SW480 (cell line): ENCODE results near the gene AUP1.

ENCODE experiments used
- DNase-seq: peaks from one replicate; pipeline ENCODE4 v3.0.0-alpha.2; 2016; ENCODE audit warnings: low spot score

The AUP1 gene

DNA sequence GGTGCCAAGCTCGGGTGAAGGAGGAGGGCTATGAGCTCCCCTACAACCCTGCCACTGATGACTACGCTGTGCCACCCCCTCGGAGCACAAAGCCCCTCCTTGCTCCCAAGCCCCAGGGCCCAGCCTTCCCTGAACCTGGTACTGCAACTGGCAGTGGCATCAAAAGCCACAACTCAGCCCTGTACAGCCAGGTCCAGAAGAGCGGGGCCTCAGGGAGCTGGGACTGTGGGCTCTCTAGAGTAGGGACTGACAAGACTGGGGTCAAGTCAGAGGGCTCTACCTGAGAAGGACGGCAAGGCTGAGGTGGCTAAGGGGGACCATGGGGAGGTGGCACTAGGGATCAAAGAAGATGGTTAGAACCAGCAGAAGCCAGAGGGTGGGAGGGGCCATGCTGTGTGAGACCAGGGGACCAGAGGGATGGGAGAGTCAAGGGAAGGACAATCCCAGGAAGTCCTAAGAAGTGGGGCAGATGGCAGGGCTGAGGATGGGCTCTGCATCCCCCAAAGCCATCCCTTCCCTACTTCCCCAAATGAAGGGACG, 27.4 kb upstream of the AUP1 start:
- no peak for DNase-seq

DNA sequence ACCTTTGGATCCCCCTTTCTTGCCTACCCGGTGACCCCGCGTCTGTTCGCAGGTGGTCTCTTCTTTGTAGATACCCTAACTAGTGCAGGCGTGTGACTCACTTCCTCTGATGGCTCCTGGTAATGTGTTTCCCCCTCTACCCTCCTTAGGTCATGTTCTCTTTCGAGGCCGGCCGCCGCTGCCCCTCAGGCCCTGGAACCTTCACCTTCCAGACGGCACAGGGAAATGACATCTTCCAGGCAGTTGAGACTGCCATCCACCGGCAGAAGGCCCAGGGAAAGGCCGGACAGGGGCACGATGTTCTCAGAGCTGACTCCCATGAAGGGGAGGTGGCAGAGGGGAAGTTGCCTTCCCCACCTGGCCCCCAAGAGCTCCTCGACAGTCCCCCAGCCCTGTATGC, 26.7 kb upstream of the AUP1 start:
- DNase-seq = no peak

DNA sequence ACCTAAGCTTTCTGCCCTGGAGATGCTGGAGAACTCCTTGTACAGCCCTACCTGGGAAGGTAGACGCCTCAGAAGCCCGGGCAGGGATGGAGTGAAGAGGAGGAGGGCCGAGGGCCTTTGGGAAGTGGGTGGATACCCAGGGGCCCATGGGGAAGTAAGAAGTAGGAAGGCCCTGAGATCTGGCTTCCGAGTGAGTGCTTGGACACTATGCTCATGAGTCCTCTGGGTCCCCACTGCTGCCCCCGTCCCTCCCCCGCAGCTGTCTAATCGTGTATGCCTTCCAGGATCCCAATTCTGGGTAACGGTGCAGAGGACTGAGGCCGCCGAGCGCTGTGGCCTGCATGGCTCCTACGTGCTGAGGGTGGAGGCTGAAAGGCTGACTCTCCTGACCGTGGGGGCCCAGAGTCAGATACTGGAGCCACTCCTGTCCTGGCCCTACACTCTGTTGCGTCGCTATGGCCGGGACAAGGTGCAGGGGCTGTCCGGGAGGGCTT, 26.2 kb upstream of the AUP1 start:
- no peak for DNase-seq

DNA sequence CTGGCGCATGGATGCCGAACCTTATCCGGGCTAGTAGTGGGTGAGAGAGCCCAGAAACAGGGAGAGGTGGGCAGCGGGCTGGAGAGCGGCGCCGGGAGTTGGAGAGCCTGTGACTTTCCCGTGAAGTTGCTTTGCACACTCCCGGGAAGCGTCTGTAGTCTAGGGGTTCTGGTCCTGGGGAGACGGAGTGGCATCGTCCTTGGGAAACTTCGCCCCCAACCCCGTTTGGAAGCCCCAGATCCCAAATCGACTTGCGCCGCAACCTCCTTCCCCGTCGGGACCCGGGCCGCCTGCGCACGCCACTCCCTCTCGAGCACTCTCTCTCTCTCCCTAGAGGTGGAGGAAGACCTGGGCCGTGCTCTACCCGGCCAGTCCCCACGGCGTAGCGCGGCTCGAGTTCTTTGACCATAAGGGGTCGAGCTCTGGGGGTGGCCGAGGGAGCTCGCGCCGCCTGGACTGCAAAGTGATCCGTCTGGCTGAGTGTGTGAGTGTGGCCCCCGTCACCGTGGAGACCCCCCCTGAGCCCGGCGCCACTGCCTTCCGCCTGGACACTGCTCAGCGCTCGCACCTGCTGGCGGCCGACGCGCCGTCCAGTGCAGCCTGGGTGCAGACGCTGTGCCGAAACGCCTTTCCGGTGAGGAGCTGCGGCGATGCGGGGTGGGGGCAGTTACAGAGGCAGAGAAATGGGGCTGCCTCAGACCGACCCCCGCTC, 25.5 kb upstream of the AUP1 start:
- DNase-seq = peak; percentile 72

DNA sequence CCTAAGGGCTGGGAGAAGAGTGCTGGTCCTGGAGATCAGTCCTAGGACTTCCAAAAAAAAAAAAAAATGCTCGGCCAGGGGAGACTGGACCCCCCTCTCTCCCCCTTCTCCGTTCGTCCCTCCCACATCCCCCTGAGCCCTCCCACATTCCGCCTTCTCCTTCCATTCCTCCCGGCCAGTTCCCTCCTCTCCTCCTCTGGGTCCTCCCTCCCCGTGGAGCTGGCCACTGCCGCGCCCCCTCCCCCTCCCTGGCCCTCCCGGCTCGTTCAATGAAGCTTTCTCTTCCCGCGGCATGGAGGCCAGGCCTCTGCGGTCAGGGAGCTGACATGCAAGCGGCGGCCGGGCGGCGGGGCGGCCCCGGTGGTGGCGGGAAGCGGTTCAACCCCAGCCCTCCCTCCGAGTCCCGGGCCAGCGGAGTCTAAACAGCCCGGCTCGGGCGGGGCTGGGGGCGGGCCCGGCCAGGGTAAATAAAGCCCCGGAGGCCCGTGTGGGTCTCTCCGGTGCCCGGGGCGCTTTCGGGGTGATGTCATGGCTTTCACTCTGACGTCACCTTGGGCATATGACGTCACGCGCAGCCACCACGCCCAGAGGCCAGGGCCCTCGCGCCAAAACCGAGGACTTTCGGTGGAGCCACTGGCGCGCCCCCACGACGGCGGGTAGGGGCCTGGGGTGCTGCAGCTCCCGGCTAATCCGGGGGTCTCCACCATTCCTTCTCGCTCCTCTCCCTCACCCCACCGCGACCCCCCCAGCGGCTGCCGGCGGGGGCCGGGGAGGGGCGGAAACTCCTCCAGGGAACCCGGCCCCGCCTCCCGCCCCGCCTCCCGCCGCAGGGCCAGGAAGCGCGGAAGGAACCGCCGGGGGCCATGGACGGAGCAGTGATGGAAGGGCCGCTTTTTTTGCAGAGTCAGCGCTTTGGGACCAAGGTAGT, 24.6 kb upstream of the AUP1 start, which contains the start of the genes DOK1 and LOXL3:
Gene DOK1 (plus strand): TSS at position 829 of the 928 bp plus-strand sequence. CDS start 35 bp downstream, at position 864.
Gene LOXL3 (minus strand): TSS at position 51 of the 928 bp plus-strand sequence. CDS start 1,308 bp downstream, outside the sequence.
- DNase-seq = peak; percentile 87

DNA sequence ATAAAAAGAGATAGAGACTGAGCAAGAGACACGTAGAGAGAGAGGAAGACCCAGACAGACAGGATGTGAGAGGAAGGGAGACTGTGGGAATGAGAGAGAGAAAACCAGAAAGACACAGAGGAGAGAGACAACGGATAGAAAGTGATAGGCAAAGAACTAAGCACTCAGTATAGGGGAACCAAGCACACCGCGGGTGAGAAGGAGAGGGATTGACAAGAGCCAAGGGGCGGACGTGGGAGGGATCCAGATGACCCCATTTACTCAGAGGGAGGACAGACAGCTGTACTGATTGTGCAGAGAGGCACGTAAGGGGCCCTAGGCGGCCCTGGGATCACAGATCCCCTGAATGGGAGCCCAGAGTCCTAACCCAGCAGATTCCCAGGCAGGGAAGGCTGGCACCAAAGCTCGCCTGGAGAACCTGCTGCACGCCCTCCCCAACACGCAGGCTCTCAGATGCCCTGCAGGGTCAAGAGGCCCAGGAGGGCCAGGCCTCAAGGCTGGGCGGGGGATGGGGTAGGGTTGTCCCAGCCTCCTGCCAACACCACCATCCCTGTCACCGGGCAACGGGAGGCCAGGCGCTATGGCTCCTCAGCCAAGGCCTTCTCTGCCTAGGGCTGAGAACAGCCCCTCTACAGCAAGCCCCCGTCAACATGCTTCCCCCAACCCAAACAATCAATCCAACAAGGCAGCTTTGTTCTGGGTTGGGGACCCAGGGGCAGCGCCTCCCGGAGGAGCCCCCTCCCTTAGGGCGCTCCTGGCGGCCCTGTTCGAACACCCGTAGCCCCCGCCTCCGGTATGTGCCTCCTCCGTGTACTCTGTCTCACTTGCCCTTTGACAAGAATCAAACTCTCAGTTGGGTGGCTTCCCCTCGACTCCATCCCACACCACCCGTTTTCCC, 23.7 kb upstream of the AUP1 start:
- no peak for DNase-seq

DNA sequence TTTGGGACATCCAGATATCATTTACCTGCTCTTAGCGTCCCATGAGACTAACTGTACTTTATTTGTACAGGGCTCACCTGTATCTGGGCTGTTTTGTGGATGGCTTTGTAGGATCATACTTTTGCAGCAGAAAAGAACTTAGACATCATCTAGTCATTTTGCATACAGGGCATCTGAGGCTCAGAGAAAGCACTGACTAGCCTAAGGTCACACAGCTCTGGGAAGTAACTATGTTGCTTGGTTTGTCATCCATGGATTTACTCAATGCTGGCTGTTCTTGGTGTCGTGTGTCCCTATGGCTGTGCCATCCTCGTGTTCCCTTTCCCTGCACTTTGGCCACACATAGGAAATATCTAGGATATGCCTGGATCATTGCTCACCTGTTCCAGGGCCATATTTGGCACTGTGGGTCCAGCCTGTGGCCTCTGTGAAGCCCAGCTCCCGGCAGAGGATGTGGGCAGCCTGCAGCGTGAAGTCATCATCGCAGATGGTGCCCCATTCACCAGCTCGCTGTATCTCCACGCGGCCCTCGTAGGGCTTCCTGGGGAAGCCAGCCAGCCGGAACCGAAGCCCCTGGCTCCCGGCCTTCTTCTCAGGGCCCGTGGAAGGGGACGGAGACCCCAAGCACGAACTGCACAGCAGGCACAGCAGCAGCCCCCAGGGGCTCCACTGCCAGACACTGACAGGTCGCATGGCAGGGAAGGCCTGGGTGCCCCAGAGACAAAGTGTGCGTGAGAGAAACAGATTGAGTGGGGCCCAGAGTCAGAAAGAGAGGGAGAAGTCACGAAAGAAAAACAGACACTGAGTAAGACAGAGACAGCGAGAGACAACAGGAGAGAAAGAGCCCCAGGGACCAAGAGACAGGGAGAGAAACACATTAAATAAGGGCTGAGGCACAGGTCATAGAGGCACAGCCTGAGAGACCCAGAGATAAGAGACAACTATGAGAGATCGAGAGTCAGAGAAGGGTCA, 22.7 kb upstream of the AUP1 start:
- no peak for DNase-seq

DNA sequence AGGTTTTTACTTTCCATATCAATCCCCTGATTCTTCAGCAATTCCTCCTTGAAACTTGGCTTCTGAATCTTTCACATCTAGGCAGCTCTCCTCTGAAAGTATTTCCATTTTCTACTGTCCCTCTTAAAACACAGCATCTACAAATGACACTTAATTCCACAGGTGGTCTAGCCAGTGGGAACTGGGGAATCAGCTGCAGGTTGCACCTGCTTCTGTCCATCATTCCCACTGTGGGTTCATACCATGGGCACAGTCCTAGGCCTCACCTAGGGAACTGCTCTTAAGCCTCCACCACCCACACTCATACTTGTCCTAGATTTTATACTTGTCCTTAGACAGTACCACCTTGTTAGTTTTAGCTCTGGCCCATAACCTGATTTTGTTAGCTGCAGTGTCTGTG, 22.0 kb upstream of the AUP1 start:
- DNase-seq = no peak

DNA sequence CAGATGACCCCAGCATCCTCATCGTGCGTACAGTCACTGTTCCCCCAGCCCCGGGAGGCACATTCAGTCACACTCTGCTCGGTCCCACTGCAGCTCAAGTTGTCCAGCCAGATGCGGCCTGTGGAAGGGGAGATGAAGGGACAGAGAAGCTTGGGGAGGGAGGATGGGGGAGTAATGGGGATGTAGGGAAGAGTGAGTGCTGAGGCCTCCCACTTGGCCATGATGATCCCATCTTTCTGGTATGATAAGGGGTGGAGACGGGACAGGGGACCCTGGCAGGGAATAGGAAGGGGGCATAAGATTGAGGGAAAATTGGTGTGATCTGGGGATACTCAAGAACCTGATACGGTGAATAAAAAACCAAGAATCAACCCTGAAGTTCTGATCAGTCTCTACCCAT, 20.7 kb upstream of the AUP1 start:
- no peak for DNase-seq

DNA sequence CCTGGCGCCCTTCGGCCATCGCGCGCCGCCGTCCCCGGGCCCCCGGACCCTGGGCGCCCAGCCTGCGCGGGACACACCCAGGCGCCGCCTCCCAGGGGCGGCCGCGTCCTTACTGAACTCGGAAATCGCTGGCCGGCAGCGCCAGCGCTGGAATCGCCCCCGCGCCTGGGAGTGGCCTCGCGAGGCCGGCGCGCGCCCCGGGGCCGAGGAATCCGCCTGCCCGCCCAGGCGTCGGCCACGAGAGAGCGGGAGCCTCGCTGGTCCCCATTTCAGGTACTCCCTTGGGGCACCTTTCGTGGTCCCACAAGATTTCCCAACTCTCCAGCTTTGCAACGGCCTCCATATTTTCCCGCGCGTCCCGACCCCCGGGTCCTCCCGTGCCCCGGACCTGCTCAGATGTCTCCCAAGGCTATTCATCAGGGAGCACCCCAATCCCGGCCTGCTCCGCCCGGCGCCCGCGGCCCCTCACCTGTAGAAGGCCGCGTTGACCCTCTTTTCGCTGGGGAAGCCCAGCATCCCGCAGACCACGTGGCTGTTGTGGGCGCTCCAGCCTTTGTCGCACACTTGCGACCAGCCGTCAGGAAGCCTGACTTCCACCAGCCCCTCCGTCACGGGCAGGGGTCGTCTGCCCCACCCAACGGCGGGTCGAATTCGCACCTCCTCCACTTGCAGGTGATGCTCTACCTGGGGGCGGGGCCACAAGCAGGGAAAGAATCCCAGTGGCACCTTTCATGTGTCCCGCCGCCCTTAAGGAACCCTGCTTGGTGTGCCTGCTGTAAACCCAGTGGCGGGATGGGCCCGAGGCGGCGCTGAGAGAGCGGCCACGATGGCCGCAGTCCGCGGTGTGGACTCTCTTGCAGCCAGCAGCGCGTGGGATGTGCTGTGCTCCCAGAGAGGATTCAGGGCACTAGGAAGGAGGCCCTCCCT, 19.7 kb upstream of the AUP1 start:
- DNase-seq = peak; percentile 79

DNA sequence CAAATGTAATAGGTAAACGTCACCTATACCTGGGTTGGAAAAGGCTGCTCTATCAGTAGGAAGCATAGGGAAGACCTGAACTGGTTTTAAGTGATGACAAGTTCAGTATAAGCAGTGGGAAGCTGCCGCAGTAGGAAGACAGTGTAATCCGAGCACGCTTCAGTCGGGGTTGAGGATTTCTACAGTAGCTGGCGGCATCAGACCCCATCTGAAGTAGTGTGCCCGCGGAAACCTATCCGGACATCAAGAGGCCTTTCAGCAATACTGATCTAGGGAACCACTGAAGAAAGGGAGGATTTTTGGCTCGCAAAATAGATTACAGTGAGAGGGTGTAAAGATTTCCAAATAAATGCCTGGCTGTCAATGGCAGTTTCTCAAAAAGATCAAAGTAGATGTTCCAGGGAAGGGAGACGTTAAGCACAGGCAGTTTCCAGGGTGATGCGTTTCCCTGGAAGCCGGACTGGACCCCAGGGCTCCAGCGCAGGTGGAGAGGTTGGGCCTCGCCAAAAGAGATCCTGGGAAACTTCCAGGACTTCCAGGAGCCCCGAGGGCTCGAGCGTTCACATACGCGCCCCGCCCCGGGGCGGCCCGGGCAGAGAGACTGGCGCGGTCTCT, 18.9 kb upstream of the AUP1 start:
- DNase-seq = peak; percentile 42

DNA sequence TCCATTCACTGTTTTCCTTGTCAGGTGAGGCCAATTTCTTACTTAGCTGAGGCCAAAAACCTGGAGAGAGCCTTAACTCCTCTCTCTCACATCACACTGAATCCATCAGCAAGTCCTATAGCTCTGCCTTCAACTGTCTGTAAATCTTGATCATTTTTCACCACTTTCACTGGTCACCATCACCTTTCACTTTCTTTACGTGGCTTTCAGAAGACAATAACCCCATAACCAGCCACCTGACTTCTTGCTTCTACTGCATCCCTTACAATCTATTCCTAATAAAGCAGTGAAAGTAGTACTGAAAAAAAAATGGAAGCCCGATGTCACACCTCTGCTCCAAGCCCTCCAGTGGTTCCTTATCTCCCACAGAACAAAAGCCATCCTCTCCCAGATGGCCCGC, 16.5 kb upstream of the AUP1 start:
- DNase-seq = no peak

DNA sequence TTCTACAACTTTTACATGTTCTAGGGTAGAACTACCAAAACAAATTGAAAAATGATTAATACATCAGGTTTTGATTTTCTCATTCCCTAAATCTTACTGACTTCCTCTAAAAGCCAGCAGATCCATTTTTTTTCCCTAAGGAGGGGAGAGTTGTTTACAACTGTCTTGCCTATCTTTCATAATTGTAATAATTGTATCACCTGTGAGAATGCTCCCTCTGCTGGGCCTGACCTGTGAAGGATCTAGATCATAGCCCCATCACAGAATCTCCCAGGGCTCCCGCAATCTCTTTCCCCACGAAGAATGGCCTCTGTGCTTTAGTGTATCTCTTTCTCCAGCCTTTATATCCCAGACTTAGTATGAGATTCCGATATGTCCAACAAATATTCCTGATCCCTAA, 15.1 kb upstream of the AUP1 start:
- peak; percentile 50 for DNase-seq

DNA sequence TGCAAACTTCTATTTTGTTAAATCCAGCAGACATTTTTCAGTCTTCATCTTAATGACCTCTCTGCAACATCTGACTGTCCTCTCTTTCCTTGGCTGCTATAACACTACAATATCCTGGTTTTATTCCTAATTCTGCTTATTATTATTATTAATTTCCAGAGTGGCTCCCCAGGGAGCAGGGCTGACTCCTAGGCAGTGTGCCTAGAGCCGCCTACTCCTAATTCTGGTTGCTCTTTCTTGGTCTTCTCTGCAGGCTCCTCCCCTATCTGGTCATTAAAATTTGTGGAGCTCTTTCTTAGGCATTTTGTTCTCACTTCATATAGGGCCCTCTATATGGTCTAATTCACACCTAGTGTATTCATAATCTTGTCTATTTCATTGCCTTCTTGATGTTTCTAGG, 13.5 kb upstream of the AUP1 start:
- no peak for DNase-seq

DNA sequence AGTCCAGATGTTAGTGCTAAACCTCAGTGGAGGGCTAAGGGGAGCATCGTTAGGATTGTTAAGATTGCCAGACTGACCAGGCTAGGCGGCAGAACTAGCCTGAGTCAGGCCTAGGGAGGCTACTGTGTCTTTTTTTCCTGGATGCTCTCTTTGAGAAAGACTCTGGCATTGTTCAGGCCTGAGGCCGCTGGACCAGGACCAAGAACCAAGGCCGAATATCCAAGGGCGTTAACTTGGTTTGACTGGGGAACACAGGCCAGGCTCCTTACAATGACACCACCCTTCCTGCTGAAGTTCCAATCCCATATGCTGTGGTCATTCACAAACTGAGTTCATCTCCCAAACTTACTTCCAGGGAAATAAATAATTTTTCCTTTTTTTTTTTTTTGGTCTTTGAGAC, 10.8 kb upstream of the AUP1 start:
- DNase-seq = no peak

DNA sequence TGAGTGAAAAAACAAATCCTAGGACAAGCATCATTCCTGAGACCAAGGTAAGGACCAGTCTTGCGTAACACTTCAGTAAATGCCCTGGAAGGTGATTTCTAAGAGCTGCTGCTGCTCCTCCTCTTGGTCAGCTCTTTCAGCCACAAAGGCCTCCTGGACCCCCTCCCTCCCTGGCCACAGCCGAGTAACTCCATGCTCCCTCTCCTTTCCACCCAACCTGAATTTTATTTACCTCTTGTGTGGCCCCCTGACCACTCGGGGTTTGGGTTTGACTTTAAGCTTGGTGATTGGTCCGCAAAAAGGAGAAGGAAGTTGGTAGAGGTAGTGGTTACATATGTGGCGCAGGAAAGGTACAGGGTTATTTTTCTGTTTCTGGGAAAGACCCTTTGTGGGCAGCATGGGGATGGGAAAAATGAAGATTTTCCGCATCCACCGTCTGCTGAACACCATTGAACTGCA, 9.4 kb upstream of the AUP1 start:
- no peak for DNase-seq

DNA sequence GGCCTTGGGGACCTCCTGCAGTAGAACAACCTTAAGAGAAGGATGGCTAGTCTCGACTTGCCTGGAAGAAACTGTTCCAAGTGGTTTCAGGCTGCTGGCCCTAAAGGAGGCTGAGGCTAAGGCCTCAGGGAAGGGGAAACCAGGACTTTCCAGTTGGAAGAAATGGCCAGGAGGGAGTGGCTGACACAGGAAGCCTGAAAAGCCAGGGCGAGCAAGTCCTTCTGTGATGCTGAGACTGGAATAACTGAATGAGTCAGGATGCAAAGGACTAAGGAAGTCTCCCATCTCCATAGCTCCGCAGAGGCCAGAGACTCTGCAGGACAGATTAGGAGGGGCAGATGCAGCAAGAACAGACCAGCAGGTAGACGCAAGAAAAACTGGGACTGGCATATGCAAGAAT, 7.6 kb upstream of the AUP1 start:
- DNase-seq = no peak

DNA sequence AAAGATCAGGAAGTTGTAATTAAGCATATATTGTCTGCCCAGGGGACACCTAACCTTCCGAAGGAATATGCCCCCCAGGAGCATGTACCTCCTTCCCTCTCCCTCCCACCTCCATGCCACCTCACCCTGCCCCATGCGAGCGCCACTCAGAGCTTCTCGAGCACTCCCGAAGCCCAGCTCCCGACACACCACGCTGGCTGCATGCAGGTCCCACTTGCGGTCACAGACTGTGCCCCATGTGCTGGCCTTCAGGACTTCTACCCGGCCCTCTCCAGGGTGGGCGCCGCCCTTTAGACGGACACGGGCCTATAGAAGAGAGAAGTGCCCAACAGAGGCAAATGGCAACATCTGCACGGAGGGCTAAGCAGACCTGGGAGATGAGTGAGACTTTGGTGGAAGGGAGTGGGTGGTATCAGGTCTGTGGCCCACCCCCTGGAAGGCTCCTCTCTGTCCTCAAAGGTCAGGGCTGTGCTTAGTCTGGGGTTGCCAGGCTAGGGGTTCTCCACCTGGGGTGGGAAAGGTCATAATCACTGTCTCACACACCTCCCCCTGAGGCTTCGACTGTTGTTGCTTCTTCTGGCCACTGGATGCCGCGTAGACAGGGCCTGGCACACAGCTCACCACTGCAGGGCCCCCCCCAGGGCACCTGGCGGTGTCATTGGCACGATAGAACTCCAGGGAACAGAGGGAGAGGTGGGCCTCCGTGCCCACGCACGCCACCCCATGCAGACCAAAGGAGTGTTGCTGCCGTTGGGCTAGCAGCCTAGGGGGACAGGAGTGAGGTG, 6.9 kb upstream of the AUP1 start:
- DNase-seq = no peak
